Activated CD4-positive, alpha-beta T cell treated with anti-CD3 and anti-CD28 coated beads for 48 hours (primary cell): ENCODE results near the gene NRDC.

Experiments used
- DNase-seq: peaks from one replicate; pipeline ENCODE4 v3.0.0-alpha.2; 2020

NRDC gene

GRCh38 chr1:51754666-51755065 is 123.9 kb downstream of the NRDC start:
- DNase-seq = no peak

- no peak for DNase-seq
Measured at GRCh38 chr1:51753969-51754368, 124.6 kb downstream of the NRDC start.

- DNase-seq = no peak
Measured at GRCh38 chr1:51752073-51752948, 126.2 kb downstream of the NRDC start.

GRCh38 chr1:51750729-51751128 is 127.8 kb downstream of the NRDC start:
- DNase-seq = no peak

GRCh38 chr1:51750218-51750617 is 128.3 kb downstream of the NRDC start:
- no peak for DNase-seq

- DNase-seq = no peak
Measured at GRCh38 chr1:51749151-51749550, 129.4 kb downstream of the NRDC start.

GRCh38 chr1:51745304-51745570 is 133.3 kb downstream of the NRDC start:
- DNase-seq = no peak

- DNase-seq = no peak
Measured at GRCh38 chr1:51744506-51745303, 133.8 kb downstream of the NRDC start.

- no peak for DNase-seq
Measured at GRCh38 chr1:51741121-51741681, 137.3 kb downstream of the NRDC start.

GRCh38 chr1:51740652-51741051 is 137.9 kb downstream of the NRDC start:
- no peak for DNase-seq
